Measurements from ENCODE around the gene KIZ.

The KIZ gene

DNA sequence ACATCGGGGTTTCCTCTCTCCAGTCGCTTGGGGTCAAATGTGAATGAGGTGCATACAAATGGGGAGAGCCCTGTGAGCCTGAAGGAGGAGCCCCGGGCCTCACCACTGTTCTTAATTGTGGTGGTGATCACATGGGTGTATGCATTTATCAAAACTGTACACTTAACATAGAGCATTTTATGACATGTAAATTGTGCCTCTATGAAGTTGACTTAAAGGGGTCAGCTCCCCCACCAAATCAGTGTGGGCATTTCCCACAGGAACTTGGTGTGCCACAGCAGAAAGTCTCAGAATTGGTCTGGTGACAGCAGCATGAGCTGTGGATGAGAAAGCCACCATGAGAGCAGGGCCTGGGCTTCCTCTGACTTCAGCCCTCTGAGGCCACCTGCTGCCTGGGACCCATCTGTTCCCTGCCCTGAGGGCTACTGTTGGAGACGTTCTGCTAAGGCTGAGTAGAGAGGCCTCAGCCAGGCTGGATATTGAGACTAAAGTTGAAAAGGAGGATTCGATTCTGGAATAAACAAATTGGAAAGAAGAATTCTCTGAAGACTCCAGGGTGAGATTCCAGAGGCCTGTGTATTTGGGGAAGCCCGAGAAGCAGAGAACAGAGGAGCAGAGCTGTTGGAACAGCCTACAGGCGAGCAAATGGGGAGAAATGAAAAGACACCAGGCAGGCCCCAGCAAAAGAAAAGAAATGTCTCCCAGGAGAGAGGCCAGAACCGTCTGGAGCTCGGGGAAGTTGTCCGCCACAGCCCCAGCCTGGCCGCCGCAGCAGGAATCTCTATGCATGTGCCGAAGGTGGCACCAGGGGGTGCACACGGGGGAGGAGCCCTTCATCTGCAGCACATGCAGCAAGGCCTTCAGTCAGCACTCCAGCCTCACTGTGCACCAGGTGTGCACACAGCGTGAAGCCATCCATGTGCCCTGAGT lies 139.6 kb downstream of the KIZ start:
- DNase-seq (ENCODE audit: low read depth in 2 of 2), result no peak

DNA sequence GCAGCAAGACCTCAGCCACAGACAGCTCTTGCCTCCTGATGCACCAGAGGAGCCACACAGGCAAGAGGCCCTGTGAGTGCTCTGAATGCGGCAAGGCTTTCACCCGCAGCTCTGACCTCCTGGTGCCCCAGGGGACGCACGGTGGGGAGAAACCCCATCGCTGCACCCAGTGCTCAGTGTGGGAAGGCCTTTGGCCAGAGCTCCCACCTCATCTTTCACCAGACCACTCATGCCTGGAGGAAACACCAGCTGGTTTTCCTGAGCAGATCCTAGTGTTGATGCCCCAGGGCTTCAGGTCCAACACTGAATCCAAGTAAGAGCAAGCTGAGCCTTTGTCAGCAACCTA lies 140.3 kb downstream of the KIZ start:
- no peak for DNase-seq (ENCODE audit: low read depth in 2 of 2)

- DNase-seq (ENCODE audit: low read depth in 2 of 2), result no peak
Measured at GRCh38 chr20:21269772-21270171, 143.9 kb downstream of the KIZ start.

DNA sequence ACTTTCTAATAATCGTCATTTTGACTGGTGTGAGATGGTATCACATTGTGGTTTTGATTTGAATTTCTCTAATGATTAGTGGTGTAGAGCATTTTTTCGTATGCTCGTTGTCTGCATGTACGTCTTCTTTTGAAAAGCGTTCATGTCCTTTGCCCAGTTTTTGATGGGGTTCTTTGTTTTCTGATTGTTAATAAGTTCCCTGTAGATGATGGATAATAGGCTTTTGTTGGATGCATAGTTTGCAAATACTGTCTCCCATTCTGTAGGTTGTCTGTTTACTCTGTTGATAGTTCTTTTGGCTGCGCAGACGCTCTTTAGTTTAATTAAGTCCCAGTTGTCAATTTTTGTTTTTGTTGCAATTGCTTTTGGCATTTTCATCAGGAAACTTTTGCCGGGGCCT lies 144.9 kb downstream of the KIZ start:
- DNase-seq (ENCODE audit: low read depth in 2 of 2), result no peak

DNA sequence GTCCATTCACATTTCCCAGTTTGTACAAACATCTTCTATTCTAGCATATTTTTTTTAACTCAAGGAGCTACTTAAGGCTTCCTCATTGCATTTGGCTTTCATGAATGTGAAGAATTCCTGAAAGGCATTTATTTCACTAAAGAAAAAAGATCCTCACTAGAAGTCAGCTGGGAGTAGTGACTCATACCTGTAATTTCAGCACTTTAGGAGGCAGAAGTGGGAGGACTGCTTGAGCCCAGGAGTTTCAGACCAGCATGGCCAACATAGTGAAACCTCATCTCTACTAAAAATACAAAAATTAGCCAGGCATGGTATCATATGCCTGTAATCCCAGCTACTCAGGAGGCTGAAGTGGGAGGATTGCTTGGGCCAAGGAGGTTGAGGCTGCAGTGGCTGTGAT lies 146.4 kb downstream of the KIZ start:
- DNase-seq (ENCODE audit: low read depth in 2 of 2), result no peak

GRCh38 chr20:21272679-21273078 lies 146.8 kb downstream of the KIZ start:
- no peak for DNase-seq (ENCODE audit: low read depth in 2 of 2)

- no peak for DNase-seq (ENCODE audit: low read depth in 2 of 2)
Measured at GRCh38 chr20:21273755-21274386, 148.0 kb downstream of the KIZ start.

DNA sequence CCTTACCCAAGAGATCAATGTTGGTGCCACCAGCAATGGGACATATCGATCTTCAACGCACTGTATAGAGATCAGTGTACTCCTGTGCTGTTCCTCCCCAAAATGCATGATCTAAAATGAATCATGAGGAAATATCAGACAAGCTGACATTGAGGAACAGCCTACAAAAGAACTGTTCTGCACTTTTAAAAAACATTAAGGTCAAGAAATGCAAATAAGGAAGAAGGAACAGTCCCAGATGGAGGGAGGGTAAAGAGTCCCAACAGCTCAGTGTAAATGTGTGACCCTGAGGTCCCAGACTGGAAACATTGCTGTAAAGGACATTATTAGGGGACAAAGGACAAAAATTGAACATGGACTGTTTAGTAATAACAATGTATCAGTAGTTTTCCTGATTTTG lies 152.9 kb downstream of the KIZ start:
- DNase-seq (ENCODE audit: low read depth in 2 of 2), result no peak

DNA sequence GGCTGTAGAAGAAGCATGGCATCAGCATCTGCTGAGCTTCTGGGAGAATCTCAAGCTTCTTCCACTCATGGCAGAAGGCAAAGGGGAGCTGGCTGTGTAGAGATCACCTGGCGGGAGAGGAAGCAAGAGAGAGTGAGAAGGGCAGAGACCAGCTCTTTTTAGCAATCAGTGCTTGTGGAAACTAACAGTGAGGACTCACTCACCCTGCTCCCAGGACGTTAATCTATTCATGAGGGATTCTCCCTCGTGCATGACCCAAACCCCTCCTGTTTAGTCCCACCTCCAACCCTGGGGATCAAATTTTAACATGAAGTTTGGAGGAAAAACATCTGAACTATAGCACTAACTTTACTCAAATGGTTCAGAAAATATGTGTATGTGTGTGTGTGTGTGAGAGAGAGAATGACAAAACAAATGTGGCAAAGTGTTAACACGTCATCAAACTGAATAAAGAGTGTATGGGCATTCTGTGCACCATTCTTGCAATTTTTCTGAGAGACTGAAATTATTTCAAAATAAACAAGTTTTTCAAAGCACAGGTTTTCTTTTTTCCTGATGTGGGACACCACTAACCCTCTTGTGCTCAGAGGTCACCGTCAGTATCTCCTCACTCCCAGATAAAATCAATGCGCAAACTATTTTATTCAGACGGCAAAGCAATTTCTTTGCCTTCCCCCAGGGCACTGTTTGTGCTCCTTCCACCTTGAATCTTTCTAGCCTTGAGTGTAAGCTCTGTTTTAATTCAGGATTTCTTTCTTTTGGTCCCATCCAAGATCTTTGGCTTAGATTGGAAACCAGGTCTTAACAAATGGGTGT lies 154.0 kb downstream of the KIZ start:
- DNase-seq (ENCODE audit: low read depth in 2 of 2), result no peak

- no peak for DNase-seq (ENCODE audit: low read depth in 2 of 2)
Measured at GRCh38 chr20:21280522-21281016, 154.7 kb downstream of the KIZ start.

- DNase-seq (ENCODE audit: low read depth in 2 of 2), result no peak
Measured at GRCh38 chr20:21286775-21287174, 160.9 kb downstream of the KIZ start.

- DNase-seq (ENCODE audit: low read depth in 2 of 2), result no peak
Measured at GRCh38 chr20:21288587-21289370, 162.9 kb downstream of the KIZ start.

DNA sequence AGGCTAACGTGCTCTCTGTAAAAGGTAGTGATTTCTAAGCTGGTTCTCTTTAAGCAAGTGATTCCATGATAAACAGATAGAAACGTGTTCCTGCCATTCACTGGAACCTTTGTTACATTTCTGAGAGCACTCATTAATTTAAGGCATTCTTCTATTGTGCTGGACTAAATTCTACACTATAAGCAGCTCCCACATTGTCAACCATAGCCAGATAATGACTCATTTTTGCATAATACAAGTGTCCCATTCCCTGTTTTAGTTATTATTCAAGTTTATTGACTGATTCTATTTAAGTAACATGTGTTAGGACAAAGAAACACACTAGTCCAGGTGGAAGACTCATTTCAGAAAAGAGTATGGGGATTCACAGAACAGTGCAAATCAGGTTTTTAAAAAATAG lies 163.8 kb downstream of the KIZ start:
- no peak for DNase-seq (ENCODE audit: low read depth in 2 of 2)

GRCh38 chr20:21291026-21291425 lies 165.1 kb downstream of the KIZ start:
- no peak for DNase-seq (ENCODE audit: low read depth in 2 of 2)

DNA sequence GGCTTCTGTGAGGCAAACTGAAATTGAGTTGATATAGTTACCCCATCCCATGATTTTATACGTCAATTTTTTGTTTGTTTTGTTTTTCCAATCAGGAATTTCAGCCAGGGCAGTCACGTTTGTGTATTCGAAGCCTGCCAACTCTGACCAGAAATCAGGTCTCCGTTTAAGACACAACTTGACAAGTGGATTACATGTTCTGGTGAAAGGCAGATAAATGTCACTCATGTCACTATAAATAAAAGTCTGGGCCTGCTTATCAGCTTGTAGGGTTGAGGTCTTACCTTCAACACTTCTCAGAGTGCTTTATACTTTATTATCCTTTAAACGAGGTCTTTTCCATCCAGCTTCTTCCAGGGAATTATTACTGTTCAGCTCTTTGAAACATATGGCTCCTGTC lies 168.9 kb downstream of the KIZ start:
- DNase-seq (ENCODE audit: low read depth in 2 of 2), result no peak
